ENCODE data around the gene RNF166.

RNF166 gene

GRCh38 chr16:88662843-88663606 lies 43.2 kb downstream of the RNF166 start, which contains the start of gene MVD:
Gene MVD (minus strand): TSS chr16:88663091. CDS start chr16:88663080, 11 bp downstream.
- TF ChIP-seq CTCF (conservative IDR thresholded peaks at IDR 0.05; ENCODE audit: low read depth, low read length), result no peak
- peak within 1 kb of the TSS; percentile 98 for H3K4me3 ChIP-seq (ENCODE audit: low read depth, low read length)
- DNase-seq (ENCODE audit: low read depth), result peak; percentile 99

- TF ChIP-seq CTCF (conservative IDR thresholded peaks at IDR 0.05; ENCODE audit: low read depth, low read length), result no peak
- no peak for DNase-seq (ENCODE audit: low read depth)
- H3K4me3 ChIP-seq (ENCODE audit: low read depth, low read length), result peak overlapping the region; percentile 85
Measured at GRCh38 chr16:88662222-88662842, 43.9 kb downstream of the RNF166 start.

- no peak overlapping the region for H3K4me3 ChIP-seq (ENCODE audit: low read depth, low read length)
- no peak for DNase-seq (ENCODE audit: low read depth)
- TF ChIP-seq CTCF (conservative IDR thresholded peaks at IDR 0.05; ENCODE audit: low read depth, low read length), result no peak
Measured at GRCh38 chr16:88661468-88661867, 44.7 kb downstream of the RNF166 start.

GRCh38 chr16:88659160-88659559 lies 47.0 kb downstream of the RNF166 start:
- DNase-seq (ENCODE audit: low read depth), result no peak
- TF ChIP-seq CTCF (conservative IDR thresholded peaks at IDR 0.05; ENCODE audit: low read depth, low read length), result no peak
- H3K4me3 ChIP-seq (ENCODE audit: low read depth, low read length), result no peak overlapping the region

GRCh38 chr16:88658714-88659113 lies 47.5 kb downstream of the RNF166 start:
- no peak for DNase-seq (ENCODE audit: low read depth)
- no peak overlapping the region for H3K4me3 ChIP-seq (ENCODE audit: low read depth, low read length)
- no peak for TF ChIP-seq CTCF (conservative IDR thresholded peaks at IDR 0.05; ENCODE audit: low read depth, low read length)

- no peak for DNase-seq (ENCODE audit: low read depth)
- no peak overlapping the region for H3K4me3 ChIP-seq (ENCODE audit: low read depth, low read length)
- TF ChIP-seq CTCF (conservative IDR thresholded peaks at IDR 0.05; ENCODE audit: low read depth, low read length), result no peak
Measured at GRCh38 chr16:88657371-88657770, 48.8 kb downstream of the RNF166 start.

All from choroid plexus epithelial cell (primary cell).